Measurements from ENCODE around the gene GDF2.
A peak's percentile ranks its signal among the peaks of the same experiment; 100 is the strongest.

GDF2 gene

GRCh38 chr10:47356708-47357107, 34.5 kb downstream of the GDF2 start:
- no peak for DNase-seq

- no peak for DNase-seq
Measured at GRCh38 chr10:47357131-47357582, 34.9 kb downstream of the GDF2 start.

- DNase-seq: no peak
Measured at GRCh38 chr10:47357911-47358310, 35.7 kb downstream of the GDF2 start.

- DNase-seq: no peak
Measured at GRCh38 chr10:47358457-47358856, 36.2 kb downstream of the GDF2 start.

GRCh38 chr10:47359101-47359500, 36.8 kb downstream of the GDF2 start:
- DNase-seq: no peak

GRCh38 chr10:47359626-47360418, 37.6 kb downstream of the GDF2 start:
- no peak for DNase-seq

GRCh38 chr10:47360419-47361040, 38.3 kb downstream of the GDF2 start:
- DNase-seq: no peak

- peak in 1 of 2 donors; percentile 34 for DNase-seq
Measured at GRCh38 chr10:47361293-47361692, 39.0 kb downstream of the GDF2 start.

GRCh38 chr10:47362199-47362598, 39.9 kb downstream of the GDF2 start:
- DNase-seq: no peak

GRCh38 chr10:47363781-47364180, 41.5 kb downstream of the GDF2 start:
- no peak for DNase-seq

- DNase-seq: no peak
Measured at GRCh38 chr10:47364366-47364765, 42.1 kb downstream of the GDF2 start.

- no peak for DNase-seq
Measured at GRCh38 chr10:47364911-47365310, 42.7 kb downstream of the GDF2 start.

- no peak for DNase-seq
Measured at GRCh38 chr10:47365431-47366180, 43.4 kb downstream of the GDF2 start.

- no peak for DNase-seq
Measured at GRCh38 chr10:47366181-47366631, 44.0 kb downstream of the GDF2 start.

- no peak for DNase-seq
Measured at GRCh38 chr10:47366731-47367460, 44.6 kb downstream of the GDF2 start.

- no peak for DNase-seq
Measured at GRCh38 chr10:47367646-47368045, 45.4 kb downstream of the GDF2 start.

GRCh38 chr10:47368431-47369180, 46.4 kb downstream of the GDF2 start:
- no peak for DNase-seq

GRCh38 chr10:47369251-47369894, 47.1 kb downstream of the GDF2 start:
- DNase-seq: no peak

- no peak for DNase-seq
Measured at GRCh38 chr10:47370015-47370767, 47.9 kb downstream of the GDF2 start.

GRCh38 chr10:47370878-47371277, 48.6 kb downstream of the GDF2 start:
- DNase-seq: no peak

Measured in hippocampal formation (tissue), 2 donors.